Daoy (cell line): ENCODE results near the gene FCGR3A. TPM values are rescaled to one million over a fixed set of nuclear protein-coding genes. Genes with fewer than 3 reads are reported as not detected.
"Not testable (repeated sequence)": the region's sequence is repeated elsewhere in the genome, so short reads cannot be mapped to it uniquely, and the experiment has no call there.

Source experiments
- DNase-seq: peaks from one replicate; pipeline ENCODE4 v3.0.0-alpha.2; 2015; ENCODE audit warnings: low read depth
- total RNA-seq: library from RNA; depleted of rRNA; stranded (reverse); fragments of >200 nt; shearing (Covaris generic); gene quantifications from 2 replicates; pipeline ENCODE4 v1.2.3, GENCODE V29; 2014

The FCGR3A gene
- total RNA-seq, 1 experiment from 2014 or later = not detected

DNA sequence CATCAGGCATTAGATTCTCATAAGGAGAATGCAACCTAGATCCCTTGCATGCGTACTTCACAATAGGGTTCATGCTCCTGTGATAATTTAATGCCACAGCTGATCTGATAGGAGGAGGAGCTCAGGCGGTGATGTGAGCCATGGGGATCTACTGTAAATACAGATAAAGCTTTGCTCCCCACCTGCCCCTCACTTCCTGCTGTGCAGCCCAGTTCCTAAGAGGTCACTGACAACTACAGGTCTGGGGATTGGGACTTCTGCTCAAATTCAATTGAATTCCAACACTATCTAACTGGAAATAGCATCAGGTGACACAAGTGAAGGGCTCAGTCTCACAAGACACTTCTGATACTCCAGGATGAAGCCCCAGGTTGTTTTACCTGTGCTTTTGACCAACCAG is 7.4 kb upstream of the FCGR3A start:
- not testable (repeated sequence) for DNase-seq

DNA sequence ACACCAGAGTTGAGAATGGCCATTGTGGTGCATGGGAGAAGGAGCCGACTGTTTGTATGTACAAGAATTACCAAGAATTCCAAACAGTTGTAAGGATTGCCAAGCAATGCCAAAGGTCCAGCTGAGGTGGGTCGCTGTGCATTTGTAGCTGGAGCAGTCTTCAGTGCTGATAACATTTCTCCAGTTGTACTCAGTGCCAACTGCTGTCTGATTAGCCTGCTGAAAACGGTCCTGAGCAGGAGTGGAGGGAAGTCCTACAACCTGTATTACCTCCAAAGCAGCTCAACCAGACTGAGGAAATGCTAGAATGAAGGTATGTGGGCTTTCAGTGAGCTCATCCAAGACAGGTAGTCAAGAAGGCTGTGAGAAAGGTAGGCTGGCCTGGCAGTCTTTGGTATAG is 6.5 kb upstream of the FCGR3A start:
- DNase-seq = not testable (repeated sequence)

DNA sequence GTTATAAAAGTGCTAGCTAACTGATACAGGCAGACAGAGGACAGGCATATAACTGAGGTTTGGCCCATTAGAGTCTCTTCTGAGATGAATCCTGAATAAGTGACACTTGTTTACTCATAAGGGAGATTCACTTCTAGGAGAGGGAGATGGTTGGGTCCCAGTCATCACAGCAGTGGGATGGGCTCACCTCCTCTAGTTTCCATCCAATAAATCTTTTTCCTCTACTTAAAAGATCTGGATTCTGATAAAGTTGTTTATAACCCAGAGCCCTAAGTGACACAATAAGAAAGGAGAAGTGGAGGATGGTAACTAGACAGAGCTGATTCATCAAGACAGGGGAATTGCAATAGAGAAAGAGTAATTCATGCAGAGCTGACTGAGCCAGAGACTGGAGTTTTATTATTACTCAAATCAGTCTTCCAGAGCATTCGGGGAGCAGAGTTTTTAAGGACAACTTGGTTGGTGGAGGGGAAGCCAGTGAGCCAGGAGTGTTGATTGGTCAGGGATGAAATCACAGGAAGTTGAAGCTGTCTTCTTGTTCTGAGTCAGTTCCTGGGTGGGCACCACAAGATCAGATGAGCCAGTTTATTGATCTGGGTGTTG is 5.3 kb upstream of the FCGR3A start:
- not testable (repeated sequence) for DNase-seq

DNA sequence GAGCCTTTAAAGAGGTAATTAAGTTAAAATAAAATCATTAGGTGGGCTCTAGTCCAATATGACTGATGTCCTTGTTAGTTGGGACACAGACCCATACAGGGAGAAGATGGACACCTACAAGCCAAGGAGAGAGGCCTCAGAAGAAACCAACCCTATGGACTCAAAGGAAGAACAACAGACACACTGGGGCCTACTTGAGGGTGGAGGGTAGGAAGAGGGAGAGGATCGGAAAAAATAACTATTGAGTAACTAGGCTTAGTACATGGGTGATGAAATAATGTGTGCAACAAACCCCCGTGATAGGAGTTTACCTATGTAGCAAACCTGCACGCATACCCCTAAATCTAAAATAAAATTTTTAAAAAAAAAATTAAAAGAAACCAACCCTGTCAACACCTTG is 4.7 kb upstream of the FCGR3A start:
- not testable (repeated sequence) for DNase-seq

DNA sequence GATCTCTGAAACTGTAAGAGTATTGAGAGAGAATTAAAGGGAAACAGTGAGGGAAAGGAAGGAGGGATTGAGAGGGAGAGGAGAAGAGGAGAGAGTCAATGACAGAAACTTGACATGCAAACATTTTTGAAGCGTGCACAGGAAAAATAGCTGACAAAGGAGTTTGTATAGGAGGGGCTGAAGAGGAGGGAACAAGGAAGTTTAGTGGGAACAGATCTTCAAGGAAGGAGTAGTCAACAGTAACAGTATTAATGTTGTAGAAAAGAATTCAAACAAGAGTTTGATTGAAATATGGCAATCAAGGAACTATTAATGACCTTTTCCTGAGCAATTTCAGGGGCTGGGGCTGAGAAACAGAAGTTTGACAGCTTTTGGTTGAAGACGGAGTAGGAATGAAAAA is 4.0 kb upstream of the FCGR3A start:
- DNase-seq = not testable (repeated sequence)

DNA sequence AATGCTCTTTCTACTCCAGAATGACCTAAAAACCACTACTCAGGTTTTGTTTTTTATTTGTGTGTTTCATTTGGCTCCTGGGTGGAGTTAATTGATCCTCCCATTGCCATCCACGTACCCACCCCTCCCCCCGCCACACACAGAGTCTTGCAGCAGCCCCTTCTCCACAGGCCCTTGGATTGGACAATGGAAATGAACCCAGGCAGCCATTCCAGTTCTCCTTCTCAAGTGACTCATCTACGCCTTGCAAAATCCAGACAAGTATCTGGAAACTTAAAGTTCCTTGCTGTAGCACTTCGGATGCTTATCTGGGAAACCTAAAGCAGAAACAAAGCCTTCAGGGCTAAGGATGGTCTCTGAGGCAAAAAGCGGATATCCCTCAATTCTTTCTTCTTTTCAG is 1.3 kb upstream of the FCGR3A start:
- not testable (repeated sequence) for DNase-seq

DNA sequence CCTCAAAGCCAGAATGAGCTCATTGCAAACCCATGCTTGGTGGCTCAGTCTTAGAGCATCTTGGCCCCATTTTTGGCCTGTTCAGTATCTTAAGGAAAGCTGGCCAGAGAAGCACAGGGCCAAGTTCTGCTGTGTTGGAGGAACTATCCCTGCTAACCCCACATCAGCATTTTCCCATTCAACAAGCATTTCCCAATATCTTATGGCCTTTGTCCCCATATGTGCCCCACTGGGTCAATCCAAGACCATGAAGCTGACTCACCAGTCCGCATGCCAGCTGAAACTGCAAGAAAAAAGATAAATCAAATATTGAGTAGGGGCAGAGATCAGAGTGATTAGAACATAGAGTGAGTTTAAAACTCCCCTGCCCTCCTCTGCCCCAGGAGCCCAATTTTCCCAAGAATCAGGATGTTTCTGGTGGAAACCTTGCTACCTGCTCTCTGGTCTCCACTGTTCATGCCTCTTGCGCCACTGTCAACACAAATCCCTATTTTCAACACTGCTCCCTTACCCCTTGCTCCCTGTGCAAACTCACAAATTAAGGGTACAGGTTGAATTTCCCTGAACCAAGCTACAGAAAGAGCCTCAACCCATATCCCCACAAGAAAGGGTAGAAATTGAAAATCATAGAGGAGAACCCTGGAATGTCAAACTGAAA is 740 bp downstream of the FCGR3A start:
- DNase-seq = not testable (repeated sequence)

DNA sequence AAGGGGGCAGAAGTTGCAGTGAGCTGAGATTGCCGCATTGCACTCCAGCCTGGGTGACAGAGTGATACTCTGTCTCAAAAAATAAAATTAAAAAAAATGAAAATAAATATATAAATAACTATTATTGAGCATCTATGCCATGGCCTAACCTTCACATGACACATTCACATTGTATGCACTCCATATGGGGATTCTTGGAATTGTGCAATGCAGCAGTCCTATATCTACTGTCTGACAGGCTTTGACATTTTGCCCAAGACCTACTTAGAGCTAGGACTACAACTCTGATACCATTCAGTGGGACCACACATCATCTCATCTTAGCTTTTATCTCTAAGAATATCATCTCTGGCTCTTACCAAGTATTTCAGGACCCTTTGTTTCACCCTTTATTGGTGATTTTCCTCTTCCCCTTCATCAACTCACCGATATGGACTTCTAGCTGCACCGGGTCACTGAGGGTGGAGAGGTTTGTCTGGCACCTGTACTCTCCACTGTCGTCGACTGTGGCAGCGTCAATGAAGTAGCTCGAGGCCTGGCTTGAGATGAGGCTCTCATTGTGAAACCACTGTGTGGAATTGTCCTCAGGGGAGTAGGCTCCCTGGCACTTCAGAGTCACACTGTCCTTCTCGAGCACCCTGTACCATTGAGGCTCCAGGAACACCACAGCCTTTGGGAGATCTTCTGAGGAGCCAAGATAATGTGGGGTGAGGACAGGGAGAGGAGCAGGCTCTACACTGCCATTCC is 1.4 kb downstream of the FCGR3A start:
- not testable (repeated sequence) for DNase-seq

DNA sequence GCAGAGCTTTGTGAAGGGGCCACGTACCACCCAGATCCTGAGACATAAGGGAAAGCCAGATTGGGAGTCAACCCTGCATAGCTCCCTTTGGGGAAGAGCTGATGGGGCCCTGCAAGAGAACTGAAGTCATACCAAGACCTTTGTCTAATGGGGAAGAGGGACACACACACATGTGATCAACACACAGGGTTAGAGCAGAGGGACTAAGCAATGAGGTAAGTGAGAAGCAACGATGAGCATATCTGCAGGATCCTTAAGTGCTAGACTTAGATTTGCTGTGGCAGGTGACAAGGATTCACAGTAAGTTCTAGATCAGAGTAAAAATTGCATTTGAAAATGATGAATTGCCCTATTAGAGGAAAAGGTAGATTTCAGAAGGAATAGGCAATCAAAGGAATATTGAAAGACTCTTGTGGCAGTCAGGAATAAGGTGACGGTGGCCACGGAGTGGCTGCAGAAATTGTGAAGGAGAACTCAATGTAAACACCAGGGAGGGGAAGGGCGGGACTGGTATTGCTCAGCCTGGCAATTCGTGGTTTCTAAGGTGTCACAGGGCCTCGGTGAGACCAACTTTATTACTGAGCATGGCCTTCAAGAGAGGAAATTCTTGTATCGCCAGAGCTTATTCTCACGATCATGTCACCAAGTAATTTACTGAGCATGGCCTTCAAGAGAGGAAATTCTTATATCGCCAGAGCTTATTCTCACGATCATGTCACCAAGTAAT is 4.5 kb downstream of the FCGR3A start:
- DNase-seq = not testable (repeated sequence)

DNA sequence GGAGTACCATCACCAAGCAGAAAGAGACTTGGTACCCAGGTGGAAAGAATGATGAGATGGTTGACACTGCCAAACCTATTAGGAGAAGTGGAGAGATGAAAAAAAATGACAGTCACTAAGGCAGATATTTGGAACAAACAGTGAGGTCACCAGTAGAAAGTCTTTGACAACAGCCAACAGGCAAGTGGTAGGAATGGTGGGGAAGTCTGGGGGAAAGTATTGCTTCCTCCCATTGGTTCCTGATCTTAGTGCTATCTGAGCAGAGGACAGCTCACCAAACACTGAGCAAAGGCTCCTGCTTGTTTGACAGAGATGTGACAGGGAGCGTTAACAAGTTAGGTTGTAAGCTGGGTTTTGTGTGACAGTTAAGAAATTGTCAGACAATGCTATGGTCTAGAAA is 6.5 kb downstream of the FCGR3A start:
- DNase-seq = not testable (repeated sequence)

DNA sequence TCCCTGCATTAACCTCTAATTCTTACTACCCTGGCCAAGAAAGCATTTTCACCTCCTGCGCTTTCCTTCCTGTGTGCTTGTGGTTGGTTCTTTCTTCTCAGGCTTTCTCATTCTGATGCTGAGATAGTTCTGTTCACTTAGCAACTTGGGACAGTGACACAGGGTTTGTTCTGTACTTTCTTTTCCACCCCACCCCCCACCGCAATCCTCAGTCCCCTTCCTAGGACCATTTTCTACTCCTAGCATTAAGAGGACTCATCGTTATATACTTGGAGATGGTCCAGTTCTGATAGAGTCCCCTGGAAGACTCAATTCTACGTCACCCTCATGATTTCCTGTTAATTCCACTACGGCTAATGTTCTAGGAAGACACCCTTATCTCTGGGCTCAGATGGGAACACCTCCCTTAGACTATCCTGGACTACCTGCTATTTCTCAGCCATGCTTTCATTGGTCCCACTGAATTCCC is 7.5 kb downstream of the FCGR3A start:
- DNase-seq = not testable (repeated sequence)

DNA sequence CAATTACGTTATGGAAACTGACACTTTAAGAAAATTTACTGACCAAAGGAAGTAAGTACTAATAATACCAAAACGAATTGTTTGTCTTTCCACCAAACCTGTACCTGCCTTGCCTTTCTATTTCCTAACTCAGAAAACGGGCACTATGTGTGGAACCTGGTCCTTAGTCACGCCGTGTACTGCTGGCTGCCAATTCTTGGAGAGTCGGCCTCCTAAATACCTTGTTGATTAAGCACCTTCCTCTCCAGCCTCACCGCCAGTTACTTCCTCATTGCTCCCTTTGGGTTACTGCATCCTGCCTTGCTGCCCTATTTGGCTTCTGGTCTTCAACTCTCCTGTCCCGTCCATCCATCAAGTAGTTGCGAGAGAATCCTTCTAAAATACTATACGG is 9.1 kb downstream of the FCGR3A start:
- DNase-seq = not testable (repeated sequence)

DNA sequence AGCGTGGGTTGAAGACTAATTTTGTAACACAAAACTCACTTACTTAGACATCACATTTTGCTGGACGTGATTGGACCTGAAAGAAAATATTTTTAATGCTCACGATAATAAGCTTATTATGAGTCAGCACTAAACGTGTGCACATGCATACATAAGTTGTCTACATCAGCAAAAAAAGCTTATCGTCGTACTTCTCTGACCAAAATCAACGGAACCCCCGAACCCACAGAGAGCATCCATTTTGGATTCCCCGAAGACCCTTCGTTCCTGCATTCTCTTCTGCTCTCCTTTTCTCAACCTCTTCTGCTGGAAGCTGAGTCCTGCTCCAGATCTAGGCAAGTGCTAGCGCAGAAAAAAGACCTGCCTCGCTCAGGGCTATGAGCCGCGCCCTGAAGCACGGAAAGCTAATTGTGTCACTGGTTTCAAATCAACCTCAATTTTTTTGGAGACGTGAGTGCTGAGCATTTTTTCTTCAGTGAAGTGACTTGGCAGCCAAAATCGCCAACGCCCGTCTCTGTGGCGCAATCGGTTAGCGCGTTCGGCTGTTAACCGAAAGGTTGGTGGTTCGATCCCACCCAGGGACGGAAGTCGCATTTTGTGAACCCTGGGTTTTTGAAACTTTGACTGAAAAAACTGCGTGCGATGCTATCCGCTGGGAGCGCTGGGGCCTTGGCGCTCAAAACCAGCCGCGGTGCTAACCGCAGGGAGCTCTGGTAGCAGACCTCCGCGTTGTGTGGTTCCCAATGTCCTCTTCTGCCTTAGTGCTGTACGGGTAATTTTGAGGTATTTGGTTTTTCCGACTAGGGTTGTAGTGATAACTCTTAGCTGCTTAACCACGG is 9.7 kb downstream of the FCGR3A start:
- peak; percentile 93 for DNase-seq

DNA sequence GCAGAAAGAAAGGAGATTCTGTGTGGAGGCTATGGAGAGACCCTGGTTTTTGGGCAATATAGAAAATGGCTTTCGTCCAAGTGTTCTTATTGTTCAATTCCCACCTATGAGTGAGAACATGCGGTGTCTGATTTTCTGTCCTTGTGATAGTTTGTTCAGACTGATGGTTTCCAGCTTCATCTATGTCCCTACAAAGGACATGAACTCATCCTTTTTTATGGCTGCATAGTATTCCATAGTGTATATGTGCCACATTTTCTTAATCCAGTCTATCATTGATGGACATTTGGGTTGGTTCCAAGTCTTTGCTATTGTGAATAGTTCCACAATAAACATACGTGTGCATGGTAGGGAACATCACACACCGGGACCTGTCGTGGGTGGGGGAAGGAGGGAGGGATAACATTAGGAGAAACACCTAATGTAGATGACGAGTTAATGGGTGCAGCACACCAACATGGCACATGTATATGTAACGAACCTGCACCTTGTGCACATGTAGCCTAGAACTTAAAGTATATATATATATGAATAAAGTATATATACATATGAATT is 10.6 kb downstream of the FCGR3A start:
- not testable (repeated sequence) for DNase-seq

DNA sequence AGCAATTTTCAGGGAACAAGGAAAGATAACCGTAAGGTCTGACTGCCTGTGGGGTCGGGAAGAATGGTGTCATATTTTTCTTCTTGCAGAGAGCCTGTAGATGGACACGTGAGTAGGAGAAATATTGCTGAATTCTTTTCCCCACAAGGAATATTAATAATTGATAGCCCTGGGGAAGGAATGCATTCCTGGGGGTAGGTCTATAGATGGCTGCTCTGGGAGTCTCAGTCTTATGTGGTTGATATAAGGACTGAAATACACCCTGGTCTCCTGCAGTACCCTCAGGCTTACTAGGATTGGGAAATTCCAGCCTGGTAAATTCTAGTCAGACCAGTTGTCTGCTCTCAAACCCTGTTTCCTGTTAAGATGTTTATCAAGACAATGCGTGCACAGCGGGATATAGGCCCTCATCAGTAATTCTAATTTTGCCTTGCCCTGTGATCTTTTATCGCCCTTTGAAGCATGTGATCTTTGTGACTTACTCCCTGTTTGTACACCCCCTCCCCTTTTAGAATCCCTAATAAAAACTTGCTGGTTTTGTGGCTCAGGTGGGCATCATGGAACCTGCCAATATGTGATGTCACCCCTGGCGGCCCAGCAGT is 12.4 kb downstream of the FCGR3A start:
- not testable (repeated sequence) for DNase-seq

DNA sequence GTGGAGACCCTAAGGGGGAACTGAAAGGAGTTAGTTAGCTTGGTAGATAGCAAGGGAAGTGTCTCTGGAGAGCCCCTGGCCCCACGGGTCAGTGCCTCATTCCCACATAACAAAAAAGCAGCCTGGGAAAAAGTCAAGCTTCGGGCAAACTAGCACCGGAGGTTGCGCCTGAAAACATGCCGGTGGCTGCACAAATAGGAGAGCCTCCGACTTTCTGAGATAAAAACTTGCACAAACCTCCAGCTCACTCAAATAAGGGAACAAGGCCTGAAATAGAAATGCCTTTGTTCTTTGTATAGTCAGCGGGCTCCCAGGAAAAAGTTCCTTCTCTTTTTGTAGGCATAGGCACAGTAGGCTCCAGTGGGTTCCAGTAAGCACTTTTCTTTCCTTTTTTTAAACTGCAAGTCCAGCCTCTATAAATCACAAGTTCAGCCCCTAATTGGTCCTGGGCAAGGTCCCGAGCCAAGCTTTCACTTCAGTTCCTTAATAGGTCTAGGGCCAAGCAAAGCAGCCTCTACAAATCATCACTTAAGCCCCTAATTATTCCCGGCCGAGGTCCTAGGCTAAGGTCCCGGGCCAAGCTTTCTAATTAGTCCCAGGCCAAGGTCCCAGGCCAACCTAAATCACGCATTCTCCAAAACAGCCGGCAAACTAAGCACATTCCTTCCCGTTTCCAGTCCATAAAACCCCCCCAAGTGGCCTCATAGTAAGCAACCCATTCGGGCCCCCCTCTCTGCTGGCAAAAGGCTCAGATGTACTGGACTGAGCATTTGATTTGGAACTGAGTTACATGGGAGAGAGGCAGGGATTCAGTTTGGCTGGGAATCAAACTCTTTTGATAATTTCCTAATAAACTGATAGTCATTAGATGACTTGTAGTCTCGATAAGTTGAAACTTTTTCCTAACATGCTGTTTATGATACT is 16.7 kb downstream of the FCGR3A start:
- DNase-seq = not testable (repeated sequence)

DNA sequence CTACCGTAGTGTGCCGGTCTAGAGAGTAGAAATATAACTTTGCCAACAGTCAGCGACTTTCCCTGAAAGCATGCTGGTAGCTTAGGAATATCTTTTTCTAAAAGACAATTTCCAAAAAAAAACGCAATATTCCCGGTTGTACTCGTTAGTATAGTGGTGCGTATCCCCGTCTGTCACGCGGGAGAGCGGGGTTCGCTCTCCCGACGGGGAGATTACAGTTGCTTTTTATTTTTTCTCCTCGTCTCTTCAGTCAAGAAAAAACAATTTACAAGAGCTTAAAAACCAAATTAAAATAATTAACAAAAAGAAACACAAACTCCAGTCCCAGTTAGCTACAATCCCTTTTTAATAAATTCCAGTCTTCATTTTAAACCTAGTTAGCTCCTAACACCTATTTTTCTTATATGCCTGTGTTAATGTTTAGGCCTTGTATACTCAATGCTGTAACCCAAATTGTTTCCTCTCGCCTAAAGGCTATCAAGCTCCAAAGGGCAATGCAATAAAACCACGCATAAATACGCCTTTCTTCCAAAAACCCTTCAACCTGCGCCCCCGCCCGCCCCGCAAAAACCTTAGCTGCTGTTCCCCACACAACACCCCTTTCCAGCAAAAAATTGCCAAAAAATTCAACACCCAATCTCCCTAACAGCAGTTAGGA is 17.5 kb downstream of the FCGR3A start:
- DNase-seq = no peak
